GM23248 (cell line): ENCODE data around the gene TRAPPC12. TPM values are rescaled to one million over a fixed set of nuclear protein-coding genes. Genes with fewer than 3 reads are reported as not detected.
"Not testable (repeated sequence)": the region's sequence is repeated elsewhere in the genome, so short reads cannot be mapped to it uniquely, and the experiment has no call there.

Source experiments
- DNase-seq: peaks from one replicate; pipeline ENCODE4 v3.0.0-alpha.2; 2015
- H2AFZ ChIP-seq: fragments of 200-600 bp; sonication (generic); 2 replicates; pipeline ENCODE4 v1.6.1; 2016; ENCODE audit warnings: antibody characterized with exemption
- H3F3A ChIP-seq: fragments of 200-600 bp; sonication (generic); 2 replicates; pipeline ENCODE4 v1.6.1; 2016; ENCODE audit warnings: mild to moderate bottlenecking, antibody characterized with exemption, mixed run types; ENCODE audit not compliant: insufficient read depth
- H3K27ac ChIP-seq: fragments of 200-600 bp; sonication (generic); 2 replicates; pipeline ENCODE4 v1.5.1; 2016; ENCODE audit warnings: mild to moderate bottlenecking
- H3K27me3 ChIP-seq: fragments of 200-600 bp; sonication (generic); replicated peaks from 2 replicates; pipeline ENCODE4 v1.6.1; 2016; ENCODE audit warnings: mild to moderate bottlenecking; ENCODE audit not compliant: insufficient read depth
- H3K36me3 ChIP-seq: fragments of 200-600 bp; sonication (generic); 2 replicates; pipeline ENCODE4 v1.6.1; 2016; ENCODE audit warnings: low read depth, mild to moderate bottlenecking
- H3K4me1 ChIP-seq: fragments of 200-600 bp; sonication (generic); 2 replicates; pipeline ENCODE4 v1.6.1; 2016; ENCODE audit warnings: mild to moderate bottlenecking; ENCODE audit not compliant: insufficient read depth
- H3K4me2 ChIP-seq: fragments of 200-600 bp; sonication (generic); one replicate; pipeline ENCODE4 v1.6.1; 2016; ENCODE audit warnings: mild to moderate bottlenecking; ENCODE audit not compliant: unreplicated experiment
- H3K4me3 ChIP-seq: fragments of 200-600 bp; sonication (generic); 2 replicates; pipeline ENCODE4 v1.5.1; 2016; ENCODE audit warnings: mild to moderate bottlenecking
- H3K79me2 ChIP-seq: fragments of 200-600 bp; sonication (generic); 2 replicates; pipeline ENCODE4 v1.6.1; 2016; ENCODE audit warnings: mild to moderate bottlenecking; ENCODE audit not compliant: insufficient read depth
- H3K9ac ChIP-seq: fragments of 200-600 bp; sonication (generic); 2 replicates; pipeline ENCODE4 v1.6.1; 2016; ENCODE audit warnings: mild to moderate bottlenecking
- H3K9me2 ChIP-seq: fragments of 200-600 bp; sonication (generic); 2 replicates; pipeline ENCODE4 v1.6.1; 2016; ENCODE audit warnings: mixed run types, mild to moderate bottlenecking, moderate library complexity; ENCODE audit not compliant: insufficient read depth
- H3K9me3 ChIP-seq: fragments of 200-600 bp; sonication (generic); one replicate; pipeline ENCODE4 v1.6.1; 2017; ENCODE audit warnings: low read depth
- H4K20me1 ChIP-seq: fragments of 200-600 bp; sonication (generic); 2 replicates; pipeline ENCODE4 v1.6.0; 2016; ENCODE audit not compliant: insufficient read depth
- EZH2 ChIP-seq: fragments of 200-600 bp; sonication (generic); IDR thresholded peaks from 2 replicates; pipeline ENCODE4 v1.6.1; 2018; ENCODE audit warnings: antibody characterized with exemption, mild to moderate bottlenecking; ENCODE audit not compliant: insufficient read depth, poor library complexity, severe bottlenecking
- EZH2phosphoT487 ChIP-seq: fragments of 200-600 bp; sonication (generic); IDR thresholded peaks from 2 replicates; pipeline ENCODE4 v1.6.1; 2018; ENCODE audit warnings: antibody characterized with exemption, moderate library complexity, mild to moderate bottlenecking, low read depth; ENCODE audit not compliant: insufficient read depth
- WGBS, 2 experiments: methylation state at CpG; one replicate each; pipeline ENCODE4 v1.1.6; 2015 to 2017; ENCODE audit warnings: low lambda C conversion rate in 2 of 2, low coverage in 1 of 2; ENCODE audit errors: missing lambda C conversion rate in 2 of 2; 5-methylcytosine and 5-hydroxymethylcytosine counted together
- in situ Hi-C: fragments of 300-500 bp; cut with MboI; formaldehyde crosslinking; loops from 2 replicates; pipeline ENCODE4 v1.15.0; 2020
- polyA plus RNA-seq: library from polyadenylated mRNA; unstranded; fragments of >200 nt; fragmentation: Nextera tagmentation; extraction: Ambion mirVana; gene quantifications from 2 replicates; pipeline ENCODE4 v1.2.1, GENCODE V29; 2016
- total RNA-seq: library from RNA; depleted of rRNA; stranded (reverse); fragments of >200 nt; shearing (Covaris generic); gene quantifications from 2 replicates; pipeline ENCODE4 v1.2.3, GENCODE V29; 2014

TRAPPC12 gene
- total and polyA plus RNA-seq, 2 experiments from 2014 or later = 29.3 to 48.1 TPM

DNA sequence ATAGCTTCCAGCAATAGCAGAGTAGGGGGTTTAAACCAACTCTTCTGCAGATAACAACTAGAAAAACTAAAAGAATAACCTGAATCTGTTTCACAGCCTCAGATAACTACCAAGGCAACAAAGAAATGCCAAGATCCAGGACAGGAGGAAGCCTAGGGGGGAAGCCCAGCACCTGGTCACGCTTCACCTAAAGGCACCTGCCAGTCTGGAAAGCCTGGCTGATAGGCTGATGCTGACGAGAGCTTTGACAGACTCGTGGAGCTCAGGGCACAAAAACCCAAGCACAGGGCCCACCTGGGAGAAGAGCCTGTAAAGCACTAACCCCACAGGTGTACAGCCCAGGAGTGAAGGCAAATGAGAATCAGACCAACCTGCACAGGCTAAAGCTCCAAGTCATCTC is 24.5 kb upstream of the TRAPPC12 start:
- Histone ChIP-seq H4K20me1 (no peaks in the 10 kb centered on the region), H2AFZ (no peak overlapping the region), H3K9me2 (no peaks in the 10 kb centered on the region), H3K79me2 (peaks cover 24% of the 10 kb centered on the region), H3F3A (no peaks in the 10 kb centered on the region), H3K9ac (no peak overlapping the region), H3K36me3 (0 out of 2 replicates have a peak, but pooled peaks cover 6% of the 10 kb centered on the region), H3K9me3 (no peaks in the 10 kb centered on the region), H3K27me3 (no peaks in the 10 kb centered on the region), H3K4me3 (no peak overlapping the region), H3K27ac (no peak overlapping the region), H3K4me2 (no peak overlapping the region), H3K4me1 (no peaks in the 10 kb centered on the region)
- no peak for TF ChIP-seq EZH2
- no peak for TF ChIP-seq EZH2phosphoT487
- no peak for DNase-seq
- in situ Hi-C loops = no loop called here
- WGBS, 2 experiments = 91 to 93% methylated on average over 3 of the region's 3 CpGs

DNA sequence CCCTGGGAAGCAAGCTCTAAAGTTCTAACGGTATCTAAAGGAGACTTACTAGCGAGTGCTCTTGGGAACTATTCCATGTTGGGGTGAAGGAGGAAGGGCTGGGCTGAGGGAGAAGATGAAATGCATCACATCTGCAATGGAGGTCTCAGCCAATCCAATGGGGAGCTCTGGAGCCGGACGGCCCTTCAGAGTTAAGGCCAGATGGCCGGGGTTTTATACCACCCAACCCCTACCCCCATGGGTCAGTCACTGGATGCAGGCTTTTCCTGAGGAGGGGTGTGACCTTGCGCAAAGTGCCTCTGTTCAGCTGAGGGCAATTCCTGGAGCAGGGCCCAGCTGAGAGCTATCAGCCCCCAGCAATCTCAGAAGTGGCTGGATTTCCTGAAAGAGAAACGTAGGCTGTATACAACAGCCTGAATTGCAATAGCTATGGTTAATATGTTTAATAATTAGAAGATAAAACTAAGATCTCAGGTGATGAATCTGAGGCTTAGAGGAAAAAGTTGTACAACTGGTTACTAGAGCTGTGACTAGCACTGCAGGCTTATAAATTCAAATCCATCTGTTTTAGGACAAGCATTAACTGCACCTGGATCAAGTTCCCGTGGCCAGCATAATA is 23.4 kb upstream of the TRAPPC12 start:
- Histone ChIP-seq H3K4me3 (no peak overlapping the region), H3K4me1 (no peaks in the 10 kb centered on the region), H3K9ac (no peak overlapping the region), H3K9me2 (no peaks in the 10 kb centered on the region), H3K79me2 (peaks cover 34% of the 10 kb centered on the region), H3F3A (no peaks in the 10 kb centered on the region), H3K36me3 (0 out of 2 replicates have a peak, but pooled peaks cover 6% of the 10 kb centered on the region), H3K4me2 (no peak overlapping the region), H3K27ac (no peak overlapping the region), H3K27me3 (no peaks in the 10 kb centered on the region), H2AFZ (no peak overlapping the region), H4K20me1 (no peaks in the 10 kb centered on the region), H3K9me3 (no peaks in the 10 kb centered on the region)
- no peak for DNase-seq
- in situ Hi-C loops = no loop called here
- 83 to 86% methylated on average over 8 of the region's 8 CpGs for WGBS, 2 experiments
- TF ChIP-seq EZH2phosphoT487 (no peak), EZH2 (no peak)

DNA sequence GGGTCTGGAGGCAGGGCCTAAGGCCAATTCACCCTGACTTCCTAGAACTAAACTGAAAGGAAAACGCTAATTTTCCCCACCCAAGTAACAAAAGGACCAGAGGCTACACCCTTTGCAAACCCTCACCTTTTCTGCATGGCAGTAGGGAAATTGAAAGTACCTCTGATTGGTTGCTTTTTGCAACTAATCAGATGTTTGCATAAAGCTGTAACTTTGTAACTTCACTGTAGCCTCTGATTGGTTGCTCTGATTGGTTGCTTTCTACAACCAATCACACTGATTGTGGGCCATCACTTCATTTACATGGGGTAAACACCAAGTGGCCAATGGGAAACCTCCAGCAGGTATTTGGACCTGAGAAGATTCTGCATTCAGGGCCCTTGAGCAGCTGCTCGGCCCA is 22.7 kb upstream of the TRAPPC12 start:
- no peak for TF ChIP-seq EZH2phosphoT487
- TF ChIP-seq EZH2 = no peak
- Histone ChIP-seq H3K36me3 (0 out of 2 replicates have a peak, but pooled peaks cover 6% of the 10 kb centered on the region), H2AFZ (no peak overlapping the region), H3K4me3 (no peak overlapping the region), H3K79me2 (peaks cover 34% of the 10 kb centered on the region), H3K4me1 (no peaks in the 10 kb centered on the region), H3K9me3 (no peaks in the 10 kb centered on the region), H3K9me2 (no peaks in the 10 kb centered on the region), H4K20me1 (no peaks in the 10 kb centered on the region), H3K9ac (no peak overlapping the region), H3K27ac (no peak overlapping the region), H3K4me2 (no peak overlapping the region), H3K27me3 (no peaks in the 10 kb centered on the region), H3F3A (no peaks in the 10 kb centered on the region)
- 53 to 61% methylated on average over 2 of the region's 2 CpGs for WGBS, 2 experiments
- no peak for DNase-seq
- in situ Hi-C loops = no loop called here

DNA sequence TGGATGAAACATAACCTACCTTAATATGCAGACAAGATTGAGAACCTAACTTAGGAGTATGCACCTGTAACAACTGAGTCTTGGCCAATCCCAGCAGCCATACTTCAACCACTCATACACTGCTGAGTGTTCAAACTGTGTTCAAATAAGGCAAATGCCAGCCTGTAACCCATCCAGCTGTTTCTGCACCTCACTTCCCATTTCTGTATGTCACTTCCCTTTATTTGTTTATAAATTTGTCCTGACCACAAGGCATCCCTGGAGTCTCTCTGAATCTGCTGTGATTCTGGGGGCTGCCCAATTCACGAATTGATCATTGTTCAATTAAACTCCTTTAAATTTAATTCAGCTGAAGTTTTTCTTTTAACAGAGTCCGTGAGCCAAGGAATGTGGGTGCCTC is 22.0 kb upstream of the TRAPPC12 start:
- H4K20me1 ChIP-seq, H3K36me3 ChIP-seq, in situ Hi-C loops, H2AFZ ChIP-seq, H3K4me2 ChIP-seq, H3K9me3 ChIP-seq, H3K9ac ChIP-seq, H3F3A ChIP-seq, H3K27ac ChIP-seq, H3K4me1 ChIP-seq, DNase-seq, H3K9me2 ChIP-seq, H3K4me3 ChIP-seq, H3K27me3 ChIP-seq: not testable (repeated sequence)
- H3K79me2 ChIP-seq = peaks cover 40% of the 10 kb centered on the region
- 97 to 98% methylated on average over 2 of the region's 2 CpGs for WGBS, 2 experiments

DNA sequence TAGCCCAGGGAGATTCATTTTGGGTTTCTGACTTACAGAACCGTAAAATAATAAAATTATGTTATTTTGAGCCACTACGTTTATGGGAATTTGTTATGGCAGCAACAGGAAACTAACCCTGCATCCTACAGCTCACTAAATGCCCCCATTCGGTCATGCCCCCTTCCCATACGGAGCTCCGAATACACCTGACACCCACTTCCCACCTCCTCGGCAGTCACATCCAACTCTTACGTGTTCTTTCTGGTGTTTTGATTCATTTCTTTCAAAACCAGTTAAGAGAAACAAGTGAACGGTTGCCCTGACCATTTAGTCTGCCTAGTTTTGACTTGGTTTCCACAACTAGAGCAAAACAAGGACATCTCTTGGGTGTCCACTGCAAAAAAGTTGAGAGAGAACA is 21.6 kb upstream of the TRAPPC12 start:
- H3K9me3 ChIP-seq = no peaks in the 10 kb centered on the region
- 0 out of 2 replicates have a peak, but pooled peaks cover 6% of the 10 kb centered on the region for H3K36me3 ChIP-seq
- no peak overlapping the region for H2AFZ ChIP-seq
- no peaks in the 10 kb centered on the region for H3K4me1 ChIP-seq
- in situ Hi-C loops = no loop called here
- WGBS, 2 experiments = 89 to 93% methylated on average over 8 of the region's 8 CpGs
- H3K27me3 ChIP-seq = no peaks in the 10 kb centered on the region
- H3K27ac ChIP-seq = no peak overlapping the region
- H3K79me2 ChIP-seq = peaks cover 45% of the 10 kb centered on the region
- DNase-seq = no peak
- no peak overlapping the region for H3K4me3 ChIP-seq
- TF ChIP-seq EZH2 (no peak), EZH2phosphoT487 (no peak)
- no peak overlapping the region for H3K9ac ChIP-seq
- H3K9me2 ChIP-seq = no peaks in the 10 kb centered on the region
- H3K4me2 ChIP-seq = no peak overlapping the region
- H3F3A ChIP-seq = no peaks in the 10 kb centered on the region
- no peaks in the 10 kb centered on the region for H4K20me1 ChIP-seq
